ENCODE measurements around the gene SLC6A13.

DNA sequence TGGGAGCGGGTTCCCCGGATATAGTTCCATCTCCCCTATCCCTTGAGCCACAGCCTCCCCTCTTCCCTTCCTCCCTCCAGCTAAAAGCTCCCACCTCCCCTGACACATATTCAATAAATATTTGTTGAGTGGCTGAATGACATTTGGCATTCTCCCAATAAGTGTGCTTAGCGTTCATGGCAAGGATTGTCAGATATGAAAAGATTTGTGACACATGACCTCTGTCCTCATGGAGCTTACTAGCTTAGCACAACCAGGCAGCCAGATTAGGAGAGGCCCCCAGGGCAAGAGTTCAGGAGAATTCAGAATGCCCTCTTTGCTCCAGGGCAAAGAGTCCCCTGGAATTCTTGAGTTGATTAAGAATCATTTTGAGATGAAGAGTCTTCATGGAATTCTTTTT, 26.2 kb downstream of the SLC6A13 start:
- TF ChIP-seq POLR2A (IDR thresholded peaks at IDR 0.05) (no peak), CTCF (IDR thresholded peaks at IDR 0.05) (no peak), EP300 (IDR thresholded peaks at IDR 0.05) (no peak)
